IMR-90 (cell line): ENCODE measurements around the gene PPP6R3. TPM values are rescaled to one million over a fixed set of nuclear protein-coding genes. Genes with fewer than 3 reads are reported as not detected.

ENCODE experiments used
- ATAC-seq: fragments of 200-7000 bp; cut with Tn5 transposase; 2 replicates; pipeline ENCODE4 v1.9.1; 2020; ENCODE audit warnings: low read depth, mild to moderate bottlenecking, moderate library complexity
- BruUV-seq: library from RNA; stranded (reverse); fragments of 400-500 nt; replicated peaks from 2 replicates; lab custom pipeline; 2021; lab: Mats Ljungman, UMichigan
- CTCF ChIA-PET: fragments of 300-600 bp; formaldehyde crosslinking; extraction: SDS; loops from one replicate; lab custom pipeline; 2021; ENCODE audit warnings: antibody characterized with exemption; lab: Yijun Ruan, JAX
- POLR2A ChIA-PET: fragments of 300-600 bp; sonication (Branson Sonifier 250); formaldehyde crosslinking; loops from one replicate; lab custom pipeline; 2022; ENCODE audit warnings: antibody characterized with exemption; ENCODE audit not compliant: unreplicated experiment; lab: Charles Lee
- DNase-seq: peaks from one replicate; pipeline ENCODE4 v3.0.0; 2013
- H2AFZ ChIP-seq: replicated peaks from 2 replicates; pipeline ENCODE3; 2013; ENCODE audit warnings: low read length, mild to moderate bottlenecking; ENCODE audit not compliant: poor library complexity
- H2AK5ac ChIP-seq: 2 replicates; pipeline ENCODE4 v1.6.1; 2013; ENCODE audit warnings: low read depth, low read length, inconsistent platforms
- H2AK9ac ChIP-seq: replicated peaks from 2 replicates; pipeline ENCODE3; 2013; ENCODE audit warnings: mild to moderate bottlenecking, low read depth, low read length, moderate library complexity; ENCODE audit not compliant: poor library complexity
- H2BK120ac ChIP-seq: 2 replicates; pipeline ENCODE4 v1.6.1; 2013; ENCODE audit warnings: low read depth, low read length, inconsistent platforms
- H2BK15ac ChIP-seq: 3 replicates; pipeline ENCODE4 v1.6.1; 2013; ENCODE audit warnings: low read depth, low read length, inconsistent platforms
- H2BK20ac ChIP-seq: 2 replicates; pipeline ENCODE4 v1.6.1; 2013; ENCODE audit warnings: low read depth, mild to moderate bottlenecking, inconsistent platforms, low read length, moderate library complexity
- H2BK5ac ChIP-seq: 2 replicates; pipeline ENCODE4 v1.6.1; 2013; ENCODE audit warnings: mild to moderate bottlenecking, low read depth, low read length, inconsistent platforms; ENCODE audit not compliant: poor library complexity, severe bottlenecking
- H3K14ac ChIP-seq: replicated peaks from 2 replicates; pipeline ENCODE4 v1.6.1; 2013; ENCODE audit warnings: low read depth, low read length, inconsistent platforms
- H3K18ac ChIP-seq: 2 replicates; pipeline ENCODE4 v1.6.1; 2013; ENCODE audit warnings: low read depth, low read length, control low read depth
- H3K23ac ChIP-seq: 2 replicates; pipeline ENCODE4 v1.6.1; 2013; ENCODE audit warnings: low read depth, low read length, inconsistent platforms
- H3K27ac ChIP-seq: 2 replicates; pipeline ENCODE4 v1.5.1; 2013; ENCODE audit warnings: mild to moderate bottlenecking, control low read depth, low read length; ENCODE audit not compliant: insufficient read depth
- H3K27me3 ChIP-seq: 2 replicates; pipeline ENCODE4 v1.6.1; 2013; ENCODE audit warnings: low read length; ENCODE audit not compliant: control insufficient read depth, insufficient read depth
- H3K36me3 ChIP-seq: 2 replicates; pipeline ENCODE4 v1.6.1; 2013; ENCODE audit warnings: low read length, mixed read lengths; ENCODE audit not compliant: control insufficient read depth, insufficient read depth
- H3K4ac ChIP-seq: 2 replicates; pipeline ENCODE4 v1.6.1; 2013; ENCODE audit warnings: low read depth, low read length, inconsistent platforms
- H3K4me1 ChIP-seq: 2 replicates; pipeline ENCODE4 v1.6.1; 2013; ENCODE audit warnings: low read length, mixed read lengths; ENCODE audit not compliant: control insufficient read depth, insufficient read depth
- H3K4me2 ChIP-seq: 2 replicates; pipeline ENCODE4 v1.6.1; 2013; ENCODE audit warnings: low read depth, mild to moderate bottlenecking, control low read depth, low read length, moderate library complexity
- H3K4me3 ChIP-seq: 2 replicates; pipeline ENCODE4 v1.5.1; 2013; ENCODE audit warnings: low read depth, mild to moderate bottlenecking, control low read depth, low read length, moderate library complexity; ENCODE audit not compliant: insufficient read depth
- H3K56ac ChIP-seq: 2 replicates; pipeline ENCODE4 v1.6.1; 2013; ENCODE audit warnings: low read length, inconsistent platforms; ENCODE audit not compliant: insufficient read depth; ENCODE audit errors: extremely low read depth
- H3K79me1 ChIP-seq, 2 experiments: 2 replicates each; pipeline ENCODE4 v1.6.1; 2013; ENCODE audit warnings: low read length in 2 of 2, inconsistent platforms in 1 of 2, low read depth in 1 of 2
- H3K9ac ChIP-seq: 2 replicates; pipeline ENCODE4 v1.6.1; 2013; ENCODE audit warnings: low read depth, low read length, control low read depth
- H3K9me1 ChIP-seq: 2 replicates; pipeline ENCODE4 v1.6.1; 2013; ENCODE audit warnings: low read length, inconsistent platforms; ENCODE audit not compliant: insufficient read depth
- H3K9me3 ChIP-seq: 2 replicates; pipeline ENCODE4 v1.6.1; 2013; ENCODE audit warnings: low read length; ENCODE audit not compliant: control insufficient read depth, insufficient read depth
- H4K20me1 ChIP-seq: 2 replicates; pipeline ENCODE4 v1.6.1; 2013; ENCODE audit warnings: low read length, inconsistent platforms; ENCODE audit not compliant: insufficient read depth
- H4K5ac ChIP-seq: 2 replicates; pipeline ENCODE4 v1.6.1; 2013; ENCODE audit warnings: mild to moderate bottlenecking, low read depth, low read length, control low read depth
- H4K8ac ChIP-seq, 2 experiments: 2 replicates each; pipeline ENCODE4 v1.6.1; 2013; ENCODE audit warnings: low read depth in 2 of 2, low read length in 2 of 2, control low read depth in 1 of 2, inconsistent platforms in 1 of 2
- H4K91ac ChIP-seq: 2 replicates; pipeline ENCODE4 v1.6.1; 2013; ENCODE audit warnings: low read depth, low read length, inconsistent platforms; ENCODE audit not compliant: insufficient read depth
- BHLHE40 ChIP-seq: fragments of 150-350 bp; IDR thresholded peaks from 2 replicates; pipeline ENCODE4 v1.6.1; 2016; ENCODE audit warnings: mild to moderate bottlenecking, low read depth, low read length
- CEBPB ChIP-seq: IDR thresholded peaks from 2 replicates; pipeline ENCODE4 v1.6.1; 2012; ENCODE audit warnings: low read depth, low read length, improper control_type of control experiment
- CHD1 ChIP-seq: IDR thresholded peaks from 2 replicates; pipeline ENCODE4 v1.6.1; 2012; ENCODE audit warnings: low read depth, low read length, improper control_type of control experiment
- CTCF ChIP-seq: conservative IDR thresholded peaks from 2 replicates; pipeline ENCODE4 v1.5.1; 2012; ENCODE audit warnings: mild to moderate bottlenecking, low read depth, low read length, improper control_type of control experiment
- ELK1 ChIP-seq: fragments of 150-350 bp; IDR thresholded peaks from 2 replicates; pipeline ENCODE4 v1.6.1; 2016; ENCODE audit warnings: low read depth, mild to moderate bottlenecking, low read length, moderate library complexity, borderline replicate concordance
- FOS ChIP-seq: fragments of 150-350 bp; IDR thresholded peaks from 2 replicates; pipeline ENCODE4 v1.6.1; 2016; ENCODE audit warnings: low read depth, low read length
- MAFK ChIP-seq: IDR thresholded peaks from 2 replicates; pipeline ENCODE4 v1.6.1; 2012; ENCODE audit warnings: low read depth, low read length, improper control_type of control experiment
- MAZ ChIP-seq: IDR thresholded peaks from 2 replicates; pipeline ENCODE4 v1.6.1; 2012; ENCODE audit warnings: low read depth, mild to moderate bottlenecking, low read length, improper control_type of control experiment, moderate library complexity, borderline replicate concordance
- MXI1 ChIP-seq: IDR thresholded peaks from 2 replicates; pipeline ENCODE4 v1.6.1; 2012; ENCODE audit warnings: low read depth, mild to moderate bottlenecking, low read length, moderate library complexity, borderline replicate concordance
- NFE2L2 ChIP-seq: fragments of 150-350 bp; IDR thresholded peaks from 2 replicates; pipeline ENCODE4 v1.6.1; 2016; ENCODE audit warnings: low read depth, mild to moderate bottlenecking, low read length
- POLR2A ChIP-seq: IDR thresholded peaks from 2 replicates; pipeline ENCODE4 v1.6.1; 2012; ENCODE audit warnings: mild to moderate bottlenecking, low read depth, low read length
- RAD21 ChIP-seq: IDR thresholded peaks from 2 replicates; pipeline ENCODE4 v1.6.1; 2012; ENCODE audit warnings: low read length, improper control_type of control experiment
- RCOR1 ChIP-seq: IDR thresholded peaks from 2 replicates; pipeline ENCODE4 v1.6.1; 2012; ENCODE audit warnings: mild to moderate bottlenecking, low read length, improper control_type of control experiment; ENCODE audit not compliant: insufficient replicate concordance
- RFX5 ChIP-seq: IDR thresholded peaks from 2 replicates; pipeline ENCODE4 v1.8.0; 2012; ENCODE audit warnings: low read depth, mild to moderate bottlenecking, low read length, moderate library complexity
- SMC3 ChIP-seq: fragments of 150-350 bp; IDR thresholded peaks from 2 replicates; pipeline ENCODE4 v1.6.1; 2016; ENCODE audit warnings: low read depth, mild to moderate bottlenecking, antibody characterized with exemption, low read length, moderate library complexity
- USF2 ChIP-seq: fragments of 150-350 bp; IDR thresholded peaks from 2 replicates; pipeline ENCODE4 v1.6.1; 2017; ENCODE audit warnings: mild to moderate bottlenecking, antibody characterized with exemption, low read length, low read depth
- WGBS, 2 experiments: methylation state at CpG; one replicate each; pipeline versions ENCODE4 v1.1.5 to v1.1.7; 2013; ENCODE audit warnings: missing lambda C conversion rate in 2 of 2; ENCODE audit not compliant: insufficient read length in 1 of 2; ENCODE audit errors: extremely low coverage in 2 of 2; 5-methylcytosine and 5-hydroxymethylcytosine counted together
- dilution Hi-C: fragments of 300-500 bp; cut with HindIII; formaldehyde crosslinking; loops from one replicate; pipeline ENCODE4 v1.14.3; 2018; ENCODE audit warnings: low sequenced_read_pairs; ENCODE audit not compliant: unreplicated experiment
- in situ Hi-C: fragments of 300-500 bp; cut with MboI; formaldehyde crosslinking; loops from 3 replicates; pipeline ENCODE4 v1.14.3; 2019; ENCODE audit warnings: low sequenced_read_pairs, inconsistent platforms, mixed read lengths
- intact Hi-C: fragments of 100-400 bp; cut with micrococcal nuclease; formaldehyde crosslinking; loops from 2 replicates; pipeline ENCODE4 v1.10.0; 2022
- polyA plus RNA-seq, 3 experiments: library from polyadenylated mRNA; depleted of rRNA; stranded (reverse); fragments of >200 nt; gene quantifications; 2 replicates each; pipeline ENCODE4 v1.2.3, GENCODE V29; 2012; ENCODE audit warnings: low replicate concordance in 1 of 3
- total RNA-seq: library from RNA; depleted of rRNA; stranded (reverse); fragments of >200 nt; gene quantifications from 2 replicates; pipeline ENCODE4 v1.2.3, GENCODE V29; 2012

Gene PPP6R3
- total and polyA plus RNA-seq, 2 of the 4 experiments (the other 2 are of a cell fraction), result 29.0 to 123 TPM

GRCh38 chr11:68454767-68455166 lies 5.8 kb upstream of the PPP6R3 start:
- TF ChIP-seq FOS (no peak), MAFK (no peak), CHD1 (no peak), RAD21 (no peak), CEBPB (no peak), RCOR1 (no peak), USF2 (no peak), CTCF (no peak), RFX5 (no peak), SMC3 (no peak), POLR2A (no peak), BHLHE40 (no peak), MXI1 (no peak), NFE2L2 (no peak), ELK1 (no peak), MAZ (no peak)
- H3K9me1 ChIP-seq, result no peaks in the 10 kb centered on the region
- H2BK15ac ChIP-seq, result no peak overlapping the region
- no peaks in the 10 kb centered on the region for H3K9me3 ChIP-seq
- H4K20me1 ChIP-seq, result no peaks in the 10 kb centered on the region
- no peak overlapping the region for H3K14ac ChIP-seq
- H2AK9ac ChIP-seq, result no peak overlapping the region
- peaks cover 3% of the 10 kb centered on the region; the same call in 1 of the 2 replicates for H3K27me3 ChIP-seq
- intact Hi-C loops (no loop called here), dilution Hi-C loops (no loop called here), in situ Hi-C loops (loop anchor here (5.0 kb wide), 1 partner anchor 192 kb away; no protein-coding TSS in a partner anchor)
- no peak for DNase-seq
- H2AK5ac ChIP-seq, result no peak overlapping the region
- no peak overlapping the region for H4K8ac ChIP-seq
- peaks cover 3% of the 10 kb centered on the region for H3K36me3 ChIP-seq
- no TSS peak for BruUV-seq
- no peak overlapping the region for H2BK120ac ChIP-seq
- no peak overlapping the region for H3K56ac ChIP-seq
- H3K27ac ChIP-seq, result no peak overlapping the region
- POLR2A ChIA-PET, result no interaction called here
- 52% methylated on average over 3 of the region's 8 CpGs; no CpG with 5 or more reads in 1 of the 2 experiments for WGBS, 2 experiments
- no peaks in the 10 kb centered on the region for H3K79me1 ChIP-seq
- no peak overlapping the region for H2AFZ ChIP-seq
- no peak for ATAC-seq
- no peak overlapping the region for H3K18ac ChIP-seq
- no peak overlapping the region for H2BK5ac ChIP-seq
- H3K4ac ChIP-seq, result no peak overlapping the region
- no peak overlapping the region for H3K4me3 ChIP-seq
- no peaks in the 10 kb centered on the region for H3K4me1 ChIP-seq
- H3K23ac ChIP-seq, result no peak overlapping the region
- no peak overlapping the region for H2BK20ac ChIP-seq
- no peak overlapping the region for H3K4me2 ChIP-seq
- no peak overlapping the region for H4K5ac ChIP-seq
- CTCF ChIA-PET, result no interaction called here
- H3K9ac ChIP-seq, result no peak overlapping the region
- no peak overlapping the region for H4K91ac ChIP-seq
